ENCODE results near the gene NFIA. TPM values are rescaled to one million over a fixed set of nuclear protein-coding genes. Genes with fewer than 3 reads are reported as not detected.

NFIA gene
- total and polyA plus RNA-seq, 7 donors: 4.0 to 42.7 (median 30.6) TPM

- ATAC-seq (no peak), DNase-seq (no peak)
- Histone ChIP-seq H3K36me3 (ENCODE audit: insufficient read depth in 1 of 2, low read depth in 1 of 2) (no peaks in the 10 kb centered on the region), H3K9me3 (no peaks in the 10 kb centered on the region), H3K4me1 (peaks cover 12% of the 10 kb centered on the region), H3K27ac (no peak overlapping the region), H3K27me3 (ENCODE audit: insufficient read depth in 3 of 3, low read length in 2 of 3) (no peaks in the 10 kb centered on the region), H3K4me3 (no peak overlapping the region)
- no peak for TF ChIP-seq CTCF (IDR thresholded peaks at IDR 0.05)
- intact Hi-C loops (cut with DNase I): no loop called here
- 58 to 69% (median 63%) methylated on average over 9 of the region's 9 CpGs for WGBS, 3 donors
Observed at GRCh38 chr1:61268546-61269240, 186.3 kb downstream of the NFIA start.

DNA sequence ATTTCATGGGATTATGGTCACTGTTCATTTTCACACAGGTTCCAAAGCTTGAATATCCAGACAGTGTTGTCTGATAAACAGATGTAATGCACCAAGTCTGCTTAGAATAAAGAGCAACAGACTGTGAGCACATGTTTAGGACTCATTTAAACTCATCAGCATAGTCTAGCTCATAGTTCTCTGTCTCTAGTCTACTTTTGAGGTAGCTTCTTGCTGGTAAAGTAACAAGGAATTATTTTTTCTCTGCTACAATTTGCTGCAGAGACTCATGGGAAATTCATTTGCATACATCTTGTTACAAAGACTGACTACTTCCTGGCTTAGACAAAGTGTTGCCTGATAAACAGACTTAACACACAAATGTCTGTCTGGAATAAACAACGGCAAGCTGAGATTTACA, 187.2 kb downstream of the NFIA start:
- Histone ChIP-seq H3K36me3 (ENCODE audit: insufficient read depth in 1 of 2, low read depth in 1 of 2) (no peaks in the 10 kb centered on the region), H3K27ac (no peak overlapping the region), H3K27me3 (ENCODE audit: insufficient read depth in 3 of 3, low read length in 2 of 3) (no peaks in the 10 kb centered on the region), H3K4me3 (no peak overlapping the region), H3K4me1 (peaks cover 19% of the 10 kb centered on the region), H3K9me3 (no peaks in the 10 kb centered on the region)
- intact Hi-C loops (cut with DNase I): loop anchor here in 1 of 2 donors (2.0 to 5.0 kb wide), 2 partner anchors 19 to 43 kb away; no protein-coding TSS in a partner anchor
- DNase-seq (no peak), ATAC-seq (no peak)
- 61 to 80% (median 68%) methylated on average over 1 of the region's 1 CpG for WGBS, 3 donors
- TF ChIP-seq CTCF (IDR thresholded peaks at IDR 0.05): no peak

- Histone ChIP-seq H3K36me3 (ENCODE audit: insufficient read depth in 1 of 2, low read depth in 1 of 2) (no peaks in the 10 kb centered on the region), H3K9me3 (no peaks in the 10 kb centered on the region), H3K27ac (no peak overlapping the region), H3K27me3 (ENCODE audit: insufficient read depth in 3 of 3, low read length in 2 of 3) (no peaks in the 10 kb centered on the region), H3K4me1 (peaks cover 19% of the 10 kb centered on the region), H3K4me3 (no peak overlapping the region)
- 91 to 99% (median 97%) methylated on average over 2 of the region's 2 CpGs for WGBS, 3 donors
- ATAC-seq (no peak), DNase-seq (no peak)
- intact Hi-C loops (cut with DNase I): loop anchor here in 1 of 2 donors (2.0 to 5.0 kb wide), 2 partner anchors 19 to 42 kb away; no protein-coding TSS in a partner anchor
- no peak for TF ChIP-seq CTCF (IDR thresholded peaks at IDR 0.05)
Observed at GRCh38 chr1:61270107-61270506, 187.7 kb downstream of the NFIA start.

- Histone ChIP-seq H3K36me3 (ENCODE audit: insufficient read depth in 1 of 2, low read depth in 1 of 2) (no peaks in the 10 kb centered on the region), H3K9me3 (no peaks in the 10 kb centered on the region), H3K4me1 (peaks cover 19% of the 10 kb centered on the region), H3K4me3 (no peak overlapping the region), H3K27ac (no peak overlapping the region), H3K27me3 (ENCODE audit: insufficient read depth in 3 of 3, low read length in 2 of 3) (no peaks in the 10 kb centered on the region)
- DNase-seq (no peak), ATAC-seq (no peak)
- intact Hi-C loops (cut with DNase I): loop anchor here in 1 of 2 donors (2.0 to 5.0 kb wide), 2 partner anchors 20 to 41 kb away; no protein-coding TSS in a partner anchor
- WGBS, 3 donors: 90 to 93% (median 91%) methylated on average over 8 of the region's 8 CpGs
- TF ChIP-seq CTCF (IDR thresholded peaks at IDR 0.05): no peak
Observed at GRCh38 chr1:61270761-61271411, 188.5 kb downstream of the NFIA start.

Data from psoas muscle (tissue), 8 donors.